ENCODE data around the gene PKIG.

- TF ChIP-seq POLR2A (IDR thresholded peaks at IDR 0.05) (no peak), CTCF (IDR thresholded peaks at IDR 0.05) (no peak)
Observed at GRCh38 chr20:44544263-44544662, 38.1 kb upstream of the PKIG start.

All from ovary (tissue), 3 donors.